Osteoblast (primary cell): ENCODE data around the gene PARD6B. TPM values are rescaled to one million over a fixed set of nuclear protein-coding genes. Genes with fewer than 3 reads are reported as not detected.

ENCODE experiments used
- DNase-seq: peaks from one replicate; pipeline ENCODE4 v3.0.0; 2011; ENCODE audit warnings: low spot score, mixed read lengths; ENCODE audit not compliant: insufficient read length; ENCODE audit errors: missing footprints
- H2AFZ ChIP-seq: 2 replicates; pipeline ENCODE4 v1.6.0; 2011; ENCODE audit warnings: mild to moderate bottlenecking, low read length
- H3K27ac ChIP-seq: 2 replicates; pipeline ENCODE4 v1.5.1; 2011; ENCODE audit warnings: mild to moderate bottlenecking, low read depth, low read length, moderate library complexity
- H3K27me3 ChIP-seq: 2 replicates; pipeline ENCODE4 v1.6.0; 2012; ENCODE audit warnings: mild to moderate bottlenecking, control low read depth, inconsistent platforms, low read length, moderate library complexity; ENCODE audit not compliant: insufficient read depth
- H3K36me3 ChIP-seq: 2 replicates; pipeline ENCODE4 v1.5.1; 2011; ENCODE audit warnings: mild to moderate bottlenecking, low read length, control low read depth, moderate library complexity; ENCODE audit not compliant: insufficient read depth
- H3K4me1 ChIP-seq: 2 replicates; pipeline ENCODE4 v1.5.1; 2011; ENCODE audit warnings: mild to moderate bottlenecking, low read length, control low read depth, moderate library complexity; ENCODE audit not compliant: insufficient read depth
- H3K4me2 ChIP-seq: 2 replicates; pipeline ENCODE4 v1.6.0; 2011; ENCODE audit warnings: mild to moderate bottlenecking, low read length; ENCODE audit not compliant: insufficient read depth
- H3K4me3 ChIP-seq: fragments of 200-600 bp; sonication (generic); 3 replicates; pipeline ENCODE4 v1.5.1; 2012; ENCODE audit warnings: mild to moderate bottlenecking, low read length, inconsistent platforms; ENCODE audit not compliant: insufficient read depth
- H3K79me2 ChIP-seq: 2 replicates; pipeline ENCODE4 v1.6.0; 2012; ENCODE audit warnings: mild to moderate bottlenecking, low read length, control low read depth, inconsistent platforms; ENCODE audit not compliant: insufficient read depth
- H3K9me3 ChIP-seq: 2 replicates; pipeline ENCODE4 v1.5.1; 2011; ENCODE audit warnings: low read depth, low read length, control low read depth
- H4K20me1 ChIP-seq: 2 replicates; pipeline ENCODE4 v1.6.0; 2012; ENCODE audit warnings: mild to moderate bottlenecking, low read length, control low read depth; ENCODE audit not compliant: insufficient read depth
- CTCF ChIP-seq: IDR thresholded peaks from 2 replicates; pipeline ENCODE4 v1.5.1; 2011; ENCODE audit warnings: mild to moderate bottlenecking, low read depth, low read length, moderate library complexity; ENCODE audit errors: extremely low read depth
- total RNA-seq: library from RNA; depleted of rRNA; stranded (reverse); fragments of >200 nt; gene quantifications from 2 replicates; pipeline ENCODE4 v1.2.3, GENCODE V29; 2012

PARD6B gene
- total RNA-seq, 1 donor, result 0.72 TPM

GRCh38 chr20:50683570-50683969 lies 47.8 kb upstream of the PARD6B start:
- H3K4me1 ChIP-seq, result no peaks in the 10 kb centered on the region
- no peak for TF ChIP-seq CTCF
- no peak overlapping the region for H2AFZ ChIP-seq
- no peaks in the 10 kb centered on the region for H3K9me3 ChIP-seq
- no peaks in the 10 kb centered on the region for H3K79me2 ChIP-seq
- H3K27ac ChIP-seq, result no peak overlapping the region
- H3K4me2 ChIP-seq, result no peak overlapping the region
- H3K36me3 ChIP-seq, result no peaks in the 10 kb centered on the region
- DNase-seq, result no peak
- no peaks in the 10 kb centered on the region for H4K20me1 ChIP-seq
- no peak overlapping the region for H3K4me3 ChIP-seq
- peaks cover 3% of the 10 kb centered on the region for H3K27me3 ChIP-seq

GRCh38 chr20:50686821-50687220 lies 44.6 kb upstream of the PARD6B start:
- Histone ChIP-seq H3K27me3 (peaks cover 14% of the 10 kb centered on the region), H3K27ac (no peak overlapping the region), H3K4me2 (no peak overlapping the region), H3K4me1 (peaks cover 4% of the 10 kb centered on the region), H2AFZ (no peak overlapping the region), H3K36me3 (no peaks in the 10 kb centered on the region), H3K4me3 (no peak overlapping the region), H4K20me1 (no peaks in the 10 kb centered on the region), H3K79me2 (no peaks in the 10 kb centered on the region), H3K9me3 (no peaks in the 10 kb centered on the region)
- DNase-seq, result no peak
- no peak for TF ChIP-seq CTCF

- H3K27ac ChIP-seq, result no peak overlapping the region
- H3K4me1 ChIP-seq, result peaks cover 4% of the 10 kb centered on the region
- peaks cover 18% of the 10 kb centered on the region for H3K27me3 ChIP-seq
- H3K9me3 ChIP-seq, result no peaks in the 10 kb centered on the region
- DNase-seq, result no peak
- no peak overlapping the region for H3K4me2 ChIP-seq
- H2AFZ ChIP-seq, result no peak overlapping the region
- no peaks in the 10 kb centered on the region for H3K79me2 ChIP-seq
- TF ChIP-seq CTCF, result no peak
- H4K20me1 ChIP-seq, result no peaks in the 10 kb centered on the region
- H3K36me3 ChIP-seq, result no peaks in the 10 kb centered on the region
- H3K4me3 ChIP-seq, result no peak overlapping the region
Observed at GRCh38 chr20:50688256-50688975, 43.0 kb upstream of the PARD6B start.

- peaks cover 11% of the 10 kb centered on the region for H3K4me1 ChIP-seq
- no peaks in the 10 kb centered on the region for H4K20me1 ChIP-seq
- no peak overlapping the region for H3K27ac ChIP-seq
- TF ChIP-seq CTCF, result no peak
- H3K4me2 ChIP-seq, result no peak overlapping the region
- H3K9me3 ChIP-seq, result no peaks in the 10 kb centered on the region
- H3K4me3 ChIP-seq, result no peak overlapping the region
- peaks cover 18% of the 10 kb centered on the region for H3K27me3 ChIP-seq
- no peak overlapping the region for H2AFZ ChIP-seq
- H3K79me2 ChIP-seq, result no peaks in the 10 kb centered on the region
- no peak for DNase-seq
- H3K36me3 ChIP-seq, result no peaks in the 10 kb centered on the region
Observed at GRCh38 chr20:50689864-50690649, 41.3 kb upstream of the PARD6B start.
